Measurements from ENCODE around the gene SLC6A12.

- TF ChIP-seq CTCF (IDR thresholded peaks at IDR 0.05; ENCODE audit: extremely low read depth in 1 of 2, insufficient read depth in 1 of 2, low read depth in 1 of 2, low read length in 2 of 2): no peak
- TF ChIP-seq POLR2AphosphoS5 (IDR thresholded peaks at IDR 0.05; ENCODE audit: insufficient read depth, low read depth, low read length): no peak
- TF ChIP-seq EZH2 (IDR thresholded peaks at IDR 0.05; ENCODE audit: borderline replicate concordance, low read depth, low read length, severe bottlenecking): no peak
- TF ChIP-seq MAX (IDR thresholded peaks at IDR 0.05; ENCODE audit: insufficient read depth, insufficient read length): no peak
These were observed 12.4 kb upstream of the SLC6A12 start for GRCh38 chr12:226401-226800.

Data from endothelial cell of umbilical vein (primary cell).